Measurements from ENCODE around the gene NFIX. TPM values are rescaled to one million over a fixed set of nuclear protein-coding genes. Genes with fewer than 3 reads are reported as not detected.

Gene NFIX
- total RNA-seq, 6 experiments from 2014 or later = 20.3 to 40.0 (median 26.7) TPM

GRCh38 chr19:13115936-13116281 is 120.6 kb downstream of the NFIX start:
- 29% methylated on average over 1 of the region's 18 CpGs for WGBS (ENCODE audit: insufficient coverage, low coverage, low lambda C conversion rate, missing lambda C conversion rate)
- TF ChIP-seq CTCF (IDR thresholded peaks at IDR 0.05) (no peak), POLR2A (IDR thresholded peaks at IDR 0.05) (no peak)
- Histone ChIP-seq H3K36me3 (peaks cover 0 to 18% (median 0%) of the 10 kb centered on the region in 4 donors), H3K4me1 (peaks cover 0 to 16% (median 7%) of the 10 kb centered on the region in 4 donors), H3K4me3 (peak overlapping the region; percentile 97 to 99 (median 98)), H3K27ac (peak overlapping the region in 2 of 3 donors; percentile 17 to 21), H3K27me3 (no peaks in the 10 kb centered on the region), H3K9me3 (no peaks in the 10 kb centered on the region)
- ATAC-seq (no peak), DNase-seq (peak in 1 of 3 donors; percentile 46)
- intact Hi-C loops (cut with DNase I) = no loop called here

GRCh38 chr19:13116282-13117175 is 121.3 kb downstream of the NFIX start, which contains the start of gene TRMT1:
TSS of gene TRMT1 (minus strand) at chr19:13116740. CDS start at chr19:13116399, 341 bp downstream.
- 0% methylated on average over 15 of the region's 51 CpGs for WGBS (ENCODE audit: insufficient coverage, low coverage, low lambda C conversion rate, missing lambda C conversion rate)
- H3K4me1 ChIP-seq = peaks cover 0 to 16% (median 7%) of the 10 kb centered on the region in 4 donors

GRCh38 chr19:13117176-13117771 is 122.0 kb downstream of the NFIX start:
- Histone ChIP-seq H3K4me3 (peak overlapping the region; percentile 97 to 99 (median 98)), H3K36me3 (peaks cover 0 to 17% (median 0%) of the 10 kb centered on the region in 4 donors), H3K27me3 (no peaks in the 10 kb centered on the region), H3K27ac (peak overlapping the region; percentile 17 to 56 (median 42)), H3K9me3 (no peaks in the 10 kb centered on the region), H3K4me1 (peaks cover 0 to 16% (median 7%) of the 10 kb centered on the region in 4 donors)
- DNase-seq (no peak), ATAC-seq (peak; percentile 1 to 14 (median 5))
- WGBS (ENCODE audit: insufficient coverage, low coverage, low lambda C conversion rate, missing lambda C conversion rate) = 14% methylated on average over 20 of the region's 20 CpGs
- intact Hi-C loops (cut with DNase I) = no loop called here
- TF ChIP-seq POLR2A (IDR thresholded peaks at IDR 0.05) = no peak
- no peak for TF ChIP-seq CTCF (IDR thresholded peaks at IDR 0.05)

More at GRCh38 chr19:13116282-13117175, 121.3 kb downstream of the NFIX start, which contains the start of gene TRMT1:
- H3K36me3 ChIP-seq = peaks cover 0 to 18% (median 0%) of the 10 kb centered on the region in 4 donors
- no peaks in the 10 kb centered on the region for H3K27me3 ChIP-seq
- intact Hi-C loops (cut with DNase I) = no loop called here
- DNase-seq (peak; percentile 91 to 95 (median 93)), ATAC-seq (peak; percentile 69 to 85 (median 79))
- H3K4me3 ChIP-seq = peak within 1 kb of the TSS; percentile 97 to 99 (median 98)
- H3K27ac ChIP-seq = peak within 1 kb of the TSS; percentile 17 to 56 (median 42)
- no peaks in the 10 kb centered on the region for H3K9me3 ChIP-seq
- TF ChIP-seq POLR2A (IDR thresholded peaks at IDR 0.05) (peak; percentile 15), CTCF (IDR thresholded peaks at IDR 0.05) (no peak)

- Histone ChIP-seq H3K36me3 (peaks cover 0 to 12% (median 0%) of the 10 kb centered on the region in 4 donors), H3K9me3 (no peaks in the 10 kb centered on the region), H3K27me3 (no peaks in the 10 kb centered on the region), H3K4me3 (peak within 1 kb of the TSS; percentile 97 to 99 (median 98)), H3K4me1 (peaks cover 0 to 16% (median 7%) of the 10 kb centered on the region in 4 donors), H3K27ac (peak within 1 kb of the TSS; percentile 42 to 56 (median 49))
- DNase-seq (peak; percentile 91 to 93 (median 92)), ATAC-seq (peak; percentile 87 to 95 (median 90))
- TF ChIP-seq POLR2A (IDR thresholded peaks at IDR 0.05) (no peak), CTCF (IDR thresholded peaks at IDR 0.05) (no peak)
- intact Hi-C loops (cut with DNase I) = no loop called here
- 6% methylated on average over 29 of the region's 65 CpGs for WGBS (ENCODE audit: insufficient coverage, low coverage, low lambda C conversion rate, missing lambda C conversion rate)
Measured at GRCh38 chr19:13117772-13118423, 122.6 kb downstream of the NFIX start, which contains the start of gene NACC1. TSS of gene NACC1 (plus strand) at chr19:13118264. CDS start at chr19:13135208, 16,944 bp downstream.
